ENCODE results near the gene C2CD4B. TPM values are rescaled to one million over a fixed set of nuclear protein-coding genes. Genes with fewer than 3 reads are reported as not detected.

Gene C2CD4B
- 0.26 and 0.31 TPM in 2 replicates for total RNA-seq

GRCh38 chr15:62165104-62165792 lies at the start of gene C2CD4B:
C2CD4B (minus strand) TSS chr15:62165285; CDS start chr15:62164984, 301 bp downstream.

Other genes starting within 250 kb of the C2CD4B start
- gene VPS13C, start 104.8 kb downstream of the C2CD4B start, total RNA-seq, result 79.4 and 84.7 TPM in 2 replicates
- gene C2CD4A, start 98.3 kb downstream of the C2CD4B start, total RNA-seq, result 0.06 and 0.26 TPM in 2 replicates
- 21.9 and 24.6 TPM in 2 replicates for gene TLN2, start 225.3 kb upstream of the C2CD4B start, total RNA-seq